WERI-Rb-1 (cell line): Measurements from ENCODE around the gene FHOD1.
A peak's percentile ranks its signal among the peaks of the same experiment; 100 is the strongest.

Source experiments
- DNase-seq: peaks from one replicate; pipeline ENCODE4 v3.0.0-alpha.2; 2020
- H3K27ac ChIP-seq: fragments of 250-450 bp; sonication (Bioruptor Pico); 2 replicates; pipeline ENCODE4 v1.5.1; 2020; ENCODE audit warnings: mild to moderate bottlenecking, moderate library complexity
- H3K27me3 ChIP-seq: fragments of 250-450 bp; sonication (Bioruptor Pico); 2 replicates; pipeline ENCODE4 v1.5.1; 2021; ENCODE audit warnings: mild to moderate bottlenecking, low read depth, moderate library complexity; ENCODE audit not compliant: insufficient read depth, severe bottlenecking
- H3K36me3 ChIP-seq: fragments of 250-450 bp; sonication (Bioruptor Pico); 2 replicates; pipeline ENCODE4 v1.5.1; 2020; ENCODE audit warnings: mild to moderate bottlenecking, moderate library complexity
- H3K4me3 ChIP-seq: 2 replicates; pipeline ENCODE4 v1.5.1; 2011; ENCODE audit warnings: low read depth, mild to moderate bottlenecking, control low read depth, low read length
- H3K9me3 ChIP-seq: fragments of 250-450 bp; sonication (Bioruptor Pico); 2 replicates; pipeline ENCODE4 v1.5.1; 2021; ENCODE audit warnings: mild to moderate bottlenecking, moderate library complexity; ENCODE audit not compliant: severe bottlenecking
- CTCF ChIP-seq: IDR thresholded peaks from 2 replicates; pipeline ENCODE4 v1.5.1; 2011; ENCODE audit warnings: low read depth, mild to moderate bottlenecking, control low read depth, inconsistent platforms, low read length

The FHOD1 gene

DNA sequence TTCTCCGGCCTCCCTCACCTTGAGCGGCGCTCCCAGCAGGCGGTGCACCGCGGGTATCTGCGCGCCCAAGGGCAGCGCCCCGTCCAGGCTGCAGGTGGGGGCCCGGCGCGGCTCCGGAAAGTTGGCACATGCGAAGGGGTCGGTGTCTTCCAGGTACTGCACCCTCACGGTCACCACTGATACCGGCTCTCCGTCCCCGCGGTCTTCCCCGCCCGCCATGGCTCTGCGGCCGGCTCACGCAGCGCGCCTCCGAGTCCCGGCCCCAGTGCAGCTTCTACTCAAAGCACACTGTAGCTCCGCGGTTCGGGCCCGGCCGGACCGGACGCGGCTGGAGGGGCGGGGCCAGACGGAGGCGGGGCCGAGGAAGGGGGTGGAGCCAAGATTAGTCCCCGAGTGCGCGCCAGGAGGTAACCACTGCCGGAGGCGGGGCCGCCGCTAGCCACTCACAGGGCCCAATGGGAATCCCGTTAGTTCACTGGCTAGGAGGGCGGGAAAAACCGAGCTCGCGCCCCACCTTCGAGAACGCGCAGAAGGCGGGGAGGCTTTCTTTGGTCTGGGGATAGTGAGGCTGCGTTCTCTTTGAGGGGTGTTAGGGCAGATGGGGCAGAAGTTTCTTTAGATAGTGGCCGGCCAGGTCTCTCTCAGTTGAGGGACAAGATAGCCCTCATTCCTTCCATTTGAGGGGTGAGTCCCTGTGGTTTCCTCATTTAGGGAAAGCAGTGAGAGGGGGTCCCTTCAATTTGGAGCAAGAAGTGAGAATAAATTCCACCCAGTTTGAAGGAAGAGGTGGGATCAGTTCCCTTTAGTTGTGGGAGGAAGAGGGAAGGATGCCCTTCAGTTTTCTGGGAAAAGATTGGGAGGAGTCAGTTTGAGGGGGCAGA is at the start of gene FHOD1:
FHOD1 (minus strand) TSS at position 290 of the 881 bp plus-strand sequence; CDS start at position 219, 71 bp downstream.
- H3K27me3 ChIP-seq, result peaks cover 3% of the 10 kb centered on the region
- TF ChIP-seq CTCF, result 0 out of 2 replicates have a peak, but pooled peaks have one; percentile 5
- DNase-seq, result peak; percentile 98
- H3K9me3 ChIP-seq, result no peaks in the 10 kb centered on the region
- no peaks in the 10 kb centered on the region for H3K36me3 ChIP-seq
- peak within 1 kb of the TSS; percentile 67 for H3K27ac ChIP-seq
- peak within 1 kb of the TSS; percentile 77 for H3K4me3 ChIP-seq

DNA sequence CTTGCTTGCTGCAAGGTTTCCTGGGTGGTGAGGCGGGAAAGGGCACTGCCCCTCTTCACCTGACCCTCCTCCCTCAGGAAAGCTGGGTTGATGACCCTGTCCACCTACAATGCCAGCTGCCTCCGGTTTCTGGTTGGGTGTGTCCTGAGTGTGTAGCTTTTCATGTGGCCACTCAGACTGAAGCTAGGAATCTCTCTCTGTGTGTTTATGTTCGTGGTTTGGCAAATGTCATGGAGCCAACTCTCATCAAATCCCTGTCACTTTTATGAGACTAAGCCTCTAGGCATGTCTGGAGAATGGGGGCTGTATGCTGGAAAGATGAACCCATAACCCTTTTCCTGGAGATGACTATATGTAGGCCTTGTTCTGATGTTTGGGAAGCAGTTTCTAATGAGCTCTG is 49.1 kb upstream of the FHOD1 start:
- Histone ChIP-seq H3K36me3 (no peaks in the 10 kb centered on the region), H3K9me3 (no peaks in the 10 kb centered on the region), H3K27me3 (no peaks in the 10 kb centered on the region), H3K4me3 (no peak overlapping the region), H3K27ac (no peak overlapping the region)
- no peak for TF ChIP-seq CTCF
- DNase-seq, result no peak

- no peak for TF ChIP-seq CTCF
- no peak overlapping the region for H3K4me3 ChIP-seq
- no peak for DNase-seq
- no peaks in the 10 kb centered on the region for H3K27me3 ChIP-seq
- no peaks in the 10 kb centered on the region for H3K36me3 ChIP-seq
- no peaks in the 10 kb centered on the region for H3K9me3 ChIP-seq
- no peak overlapping the region for H3K27ac ChIP-seq
Observed at GRCh38 chr16:67294938-67295361, 47.7 kb upstream of the FHOD1 start.

GRCh38 chr16:67294171-67294757 is 47.0 kb upstream of the FHOD1 start:
- Histone ChIP-seq H3K9me3 (no peaks in the 10 kb centered on the region), H3K27ac (no peak overlapping the region), H3K27me3 (no peaks in the 10 kb centered on the region), H3K36me3 (no peaks in the 10 kb centered on the region), H3K4me3 (no peak overlapping the region)
- no peak for TF ChIP-seq CTCF
- no peak for DNase-seq

GRCh38 chr16:67291461-67291860 is 44.2 kb upstream of the FHOD1 start:
- DNase-seq, result no peak
- TF ChIP-seq CTCF, result no peak
- H3K27me3 ChIP-seq, result no peaks in the 10 kb centered on the region
- no peaks in the 10 kb centered on the region for H3K9me3 ChIP-seq
- H3K4me3 ChIP-seq, result no peak overlapping the region
- H3K27ac ChIP-seq, result no peak overlapping the region
- H3K36me3 ChIP-seq, result peaks cover 16% of the 10 kb centered on the region
